Kidney epithelial cell (primary cell): ENCODE measurements around the gene SCTR. TPM values are rescaled to one million over a fixed set of nuclear protein-coding genes. Genes with fewer than 3 reads are reported as not detected.

ENCODE experiments used
- DNase-seq: peaks from one replicate; pipeline ENCODE4 v3.0.0-alpha.2; 2010; ENCODE audit warnings: low read depth
- H3K27me3 ChIP-seq: 2 replicates; pipeline ENCODE4 v1.6.0; 2011; ENCODE audit warnings: low read length; ENCODE audit not compliant: control insufficient read depth, insufficient read depth
- H3K36me3 ChIP-seq: 2 replicates; pipeline ENCODE4 v1.5.1; 2011; ENCODE audit warnings: low read length; ENCODE audit not compliant: control insufficient read depth, insufficient read depth
- H3K4me3 ChIP-seq: 2 replicates; pipeline ENCODE4 v1.5.1; 2011; ENCODE audit warnings: low read depth, mild to moderate bottlenecking, control low read depth, low read length
- CTCF ChIP-seq: IDR thresholded peaks from 2 replicates; pipeline ENCODE4 v1.5.1; 2011; ENCODE audit warnings: mild to moderate bottlenecking, moderate library complexity, low read length, control low read depth, inconsistent platforms; ENCODE audit not compliant: insufficient read depth, poor library complexity, severe bottlenecking
- total RNA-seq: library from RNA; depleted of rRNA; stranded (reverse); fragments of >200 nt; gene quantifications from 2 replicates; pipeline ENCODE4 v1.2.3, GENCODE V29; 2015

The SCTR gene
- total RNA-seq, 1 donor from 2014 or later = not detected

- no peak for TF ChIP-seq CTCF
- no peak for DNase-seq
- Histone ChIP-seq H3K4me3 (no peak overlapping the region), H3K36me3 (no peaks in the 10 kb centered on the region), H3K27me3 (no peaks in the 10 kb centered on the region)
Observed at GRCh38 chr2:119473621-119474370, 50.5 kb downstream of the SCTR start.

- TF ChIP-seq CTCF = no peak
- no peak for DNase-seq
- H3K27me3 ChIP-seq = no peaks in the 10 kb centered on the region
- H3K36me3 ChIP-seq = no peaks in the 10 kb centered on the region
- no peak overlapping the region for H3K4me3 ChIP-seq
Observed at GRCh38 chr2:119472749-119473148, 51.5 kb downstream of the SCTR start.

- H3K4me3 ChIP-seq = no peak overlapping the region
- H3K36me3 ChIP-seq = no peaks in the 10 kb centered on the region
- H3K27me3 ChIP-seq = no peaks in the 10 kb centered on the region
- no peak for DNase-seq
- TF ChIP-seq CTCF = no peak
Observed at GRCh38 chr2:119469661-119470297, 54.5 kb downstream of the SCTR start.

GRCh38 chr2:119469131-119469530 lies 55.2 kb downstream of the SCTR start:
- Histone ChIP-seq H3K27me3 (no peaks in the 10 kb centered on the region), H3K36me3 (no peaks in the 10 kb centered on the region), H3K4me3 (no peak overlapping the region)
- no peak for TF ChIP-seq CTCF
- no peak for DNase-seq

- TF ChIP-seq CTCF = no peak
- no peak overlapping the region for H3K4me3 ChIP-seq
- DNase-seq = no peak
Observed at GRCh38 chr2:119468154-119468955, 55.9 kb downstream of the SCTR start.

More at GRCh38 chr2:119468154-119468955, 55.9 kb downstream of the SCTR start:
- H3K27me3 ChIP-seq = no peaks in the 10 kb centered on the region
- H3K36me3 ChIP-seq = no peaks in the 10 kb centered on the region
